H1 (cell line): ENCODE data around the gene HTR3C. TPM values are rescaled to one million over a fixed set of nuclear protein-coding genes. Genes with fewer than 3 reads are reported as not detected.
A peak's percentile ranks its signal among the peaks of the same experiment; 100 is the strongest.

Experiments
- CTCF ChIA-PET: fragments of 300-600 bp; sonication (Branson Sonifier 250); formaldehyde crosslinking; loops from one replicate; lab custom pipeline; 2021; ENCODE audit not compliant: partially characterized antibody; lab: Charles Lee
- POLR2A ChIA-PET: fragments of 300-600 bp; sonication (Branson Sonifier 250); formaldehyde crosslinking; loops from one replicate; lab custom pipeline; 2021; ENCODE audit warnings: inconsistent platforms; ENCODE audit not compliant: partially characterized antibody; lab: Charles Lee
- DNase-seq, 2 experiments: peaks; one replicate each; pipeline versions ENCODE4 v3.0.0 to v3.0.0-alpha.2; 2010 to 2022; ENCODE audit warnings: low spot score in 2 of 2, low read depth in 1 of 2, mixed read lengths in 1 of 2
- FAIRE-seq: peaks from 2 replicates; lab custom pipeline; 2011; peaks lifted over from hg19 to GRCh38; lab: Jason Lieb, UNC
- H2AFZ ChIP-seq: 2 replicates; pipeline ENCODE4 v1.8.1; 2012; ENCODE audit warnings: low read length, inconsistent platforms
- H2AK5ac ChIP-seq: 2 replicates; pipeline ENCODE4 v1.6.1; 2013; ENCODE audit warnings: low read depth, low read length
- H2BK120ac ChIP-seq: replicated peaks from 2 replicates; pipeline ENCODE3; 2013; ENCODE audit warnings: low read depth, low read length, inconsistent platforms
- H2BK12ac ChIP-seq: 2 replicates; pipeline ENCODE4 v1.6.1; 2013; ENCODE audit warnings: low read depth, low read length
- H2BK15ac ChIP-seq: 2 replicates; pipeline ENCODE4 v1.6.1; 2013; ENCODE audit warnings: low read length
- H2BK20ac ChIP-seq: 2 replicates; pipeline ENCODE4 v1.6.1; 2013; ENCODE audit warnings: low read length
- H2BK5ac ChIP-seq: 2 replicates; pipeline ENCODE4 v1.6.1; 2013; ENCODE audit warnings: low read depth, low read length
- H3K14ac ChIP-seq: 2 replicates; pipeline ENCODE4 v1.6.1; 2013; ENCODE audit warnings: inconsistent platforms; ENCODE audit not compliant: insufficient read length
- H3K18ac ChIP-seq: 2 replicates; pipeline ENCODE4 v1.6.1; 2013; ENCODE audit warnings: low read length; ENCODE audit errors: extremely low read depth
- H3K23ac ChIP-seq: 2 replicates; pipeline ENCODE4 v1.6.1; 2013; ENCODE audit warnings: inconsistent platforms; ENCODE audit not compliant: insufficient read length
- H3K23me2 ChIP-seq: 2 replicates; pipeline ENCODE4 v1.6.1; 2013; ENCODE audit warnings: low read depth, low read length
- H3K27ac ChIP-seq: 2 replicates; pipeline ENCODE4 v1.6.1; 2011; ENCODE audit warnings: low read depth, low read length, inconsistent platforms
- H3K27me3 ChIP-seq, 4 experiments: replicated peaks in 1 of 4; 1 replicate in 1 of 4; 2 replicates in 3 of 4; pipeline versions ENCODE4 v1.6.1 to v1.8.1; 2011 to 2013; ENCODE audit warnings: low read length in 3 of 4, mild to moderate bottlenecking in 3 of 4, inconsistent platforms in 2 of 4, mixed read lengths in 2 of 4, moderate library complexity in 1 of 4; ENCODE audit not compliant: control insufficient read depth in 3 of 4, insufficient read depth in 3 of 4; ENCODE audit errors: extremely low read depth in 1 of 4
- H3K36me3 ChIP-seq, 4 experiments: 2 replicates each; pipeline versions ENCODE4 v1.6.1 to v1.8.1; 2011 to 2013; ENCODE audit warnings: mild to moderate bottlenecking in 4 of 4, low read length in 3 of 4, moderate library complexity in 2 of 4, control low read depth in 1 of 4, inconsistent platforms in 1 of 4; ENCODE audit not compliant: insufficient read depth in 4 of 4, control insufficient read depth in 2 of 4
- H3K4ac ChIP-seq: replicated peaks from 2 replicates; pipeline ENCODE3; 2013; ENCODE audit warnings: low read length, low read depth, mixed read lengths, inconsistent platforms; ENCODE audit not compliant: insufficient read length
- H3K4me1 ChIP-seq, 4 experiments: replicated peaks in 1 of 4; 1 replicate in 1 of 4; 2 replicates in 3 of 4; pipeline versions ENCODE4 v1.6.1 to v1.8.1; 2011 to 2013; ENCODE audit warnings: low read length in 3 of 4, inconsistent platforms in 2 of 4, mixed read lengths in 1 of 4; ENCODE audit not compliant: insufficient read depth in 4 of 4, control insufficient read depth in 3 of 4
- H3K4me2 ChIP-seq, 2 experiments: 2 replicates each; pipeline versions ENCODE4 v1.6.1 to v1.8.1; 2011 to 2013; ENCODE audit warnings: low read depth in 2 of 2, low read length in 2 of 2, control low read depth in 1 of 2, inconsistent platforms in 1 of 2, mild to moderate bottlenecking in 1 of 2; ENCODE audit not compliant: insufficient read depth in 1 of 2
- H3K4me3 ChIP-seq, 4 experiments: fragments of 200-600, 300-600 bp in 1 of 4; sonication (generic), shearing (Covaris generic), sonication (Bioruptor Twin) in 1 of 4; 2 replicates each; pipeline versions ENCODE4 v1.5.1 to v1.8.1; 2011 to 2016; ENCODE audit warnings: low read length in 4 of 4, low read depth in 3 of 4, control low read depth in 2 of 4, inconsistent platforms in 2 of 4, mild to moderate bottlenecking in 2 of 4, mixed read lengths in 1 of 4, moderate library complexity in 1 of 4; ENCODE audit not compliant: insufficient read depth in 2 of 4; ENCODE audit errors: extremely low read depth in 1 of 4
- H3K56ac ChIP-seq: replicated peaks from 2 replicates; pipeline ENCODE3; 2013; ENCODE audit warnings: low read depth, mild to moderate bottlenecking, mixed read lengths, low read length, inconsistent platforms; ENCODE audit not compliant: insufficient read length
- H3K79me1 ChIP-seq: 2 replicates; pipeline ENCODE4 v1.6.1; 2013; ENCODE audit warnings: low read depth, low read length, control low read depth
- H3K79me2 ChIP-seq, 2 experiments: 2 replicates each; pipeline versions ENCODE4 v1.6.1 to v1.8.1; 2012 to 2013; ENCODE audit warnings: low read length in 2 of 2, mild to moderate bottlenecking in 2 of 2, inconsistent platforms in 1 of 2; ENCODE audit not compliant: insufficient read depth in 2 of 2, control insufficient read depth in 1 of 2
- H3K9ac ChIP-seq, 4 experiments: replicated peaks in 1 of 4; 1 replicate in 1 of 4; 2 replicates in 3 of 4; pipeline versions ENCODE4 v1.6.1 to v1.8.1; 2011 to 2013; ENCODE audit warnings: low read depth in 3 of 4, low read length in 3 of 4, control low read depth in 2 of 4, mild to moderate bottlenecking in 2 of 4, moderate library complexity in 2 of 4, inconsistent platforms in 1 of 4; ENCODE audit errors: extremely low read depth in 1 of 4
- H3K9me3 ChIP-seq, 2 experiments: 2 replicates each; pipeline versions ENCODE4 v1.6.1 to v1.8.1; 2012 to 2013; ENCODE audit warnings: mild to moderate bottlenecking in 2 of 2, moderate library complexity in 2 of 2, control low read depth in 1 of 2, inconsistent platforms in 1 of 2, low read depth in 1 of 2, low read length in 1 of 2, mixed read lengths in 1 of 2; ENCODE audit not compliant: insufficient read depth in 2 of 2
- H4K20me1 ChIP-seq, 2 experiments: replicated peaks in 1 of 2; 2 replicates each; pipeline versions ENCODE3 to v1.8.1; 2011 to 2013; ENCODE audit warnings: inconsistent platforms in 2 of 2, low read length in 2 of 2, mild to moderate bottlenecking in 1 of 2; ENCODE audit not compliant: insufficient read depth in 2 of 2, control insufficient read depth in 1 of 2
- H4K5ac ChIP-seq: 2 replicates; pipeline ENCODE4 v1.6.1; 2013; ENCODE audit warnings: low read length, low read depth, mixed read lengths, inconsistent platforms; ENCODE audit not compliant: insufficient read length
- H4K8ac ChIP-seq: 2 replicates; pipeline ENCODE4 v1.8.0; 2013; ENCODE audit warnings: mild to moderate bottlenecking, moderate library complexity, low read length, inconsistent platforms; ENCODE audit not compliant: insufficient read depth; ENCODE audit errors: extremely low read depth
- H4K91ac ChIP-seq: replicated peaks from 2 replicates; pipeline ENCODE3; 2013; ENCODE audit warnings: low read length, mixed read lengths, inconsistent platforms; ENCODE audit not compliant: insufficient read length
- CTCF ChIP-seq, 3 experiments: IDR thresholded peaks; 1 replicate in 2 of 3; 2 replicates in 1 of 3; pipeline versions ENCODE4 v1.5.1 to v1.6.1; 2011; ENCODE audit warnings: low read length in 3 of 3, mild to moderate bottlenecking in 3 of 3, inconsistent platforms in 2 of 3, low read depth in 1 of 3, moderate library complexity in 1 of 3; ENCODE audit not compliant: insufficient read depth in 1 of 3; ENCODE audit errors: control extremely low read depth in 1 of 3
- POLR2A ChIP-seq, 2 experiments: IDR thresholded peaks; 1 replicate in 1 of 2; 2 replicates in 1 of 2; pipeline ENCODE4 v1.6.1; 2011; ENCODE audit warnings: low read depth in 2 of 2, low read length in 2 of 2, mild to moderate bottlenecking in 2 of 2; ENCODE audit errors: control extremely low read depth in 1 of 2
- RAD21 ChIP-seq, 2 experiments: IDR thresholded peaks in 1 of 2; conservative IDR thresholded peaks in 1 of 2; 2 replicates each; pipeline ENCODE4 v1.6.1; 2011; ENCODE audit warnings: low read depth in 2 of 2, low read length in 2 of 2, improper control_type of control experiment in 1 of 2, inconsistent platforms in 1 of 2, mild to moderate bottlenecking in 1 of 2, moderate library complexity in 1 of 2
- WGBS, 2 experiments: shearing (Covaris generic) in 1 of 2; methylation state at CpG; one replicate each; pipeline versions ENCODE4 v1.1.6 to v1.1.7; 2013 to 2015; ENCODE audit warnings: low lambda C conversion rate in 2 of 2, mixed read lengths in 2 of 2, inconsistent platforms in 1 of 2, low coverage in 1 of 2, missing lambda C conversion rate in 1 of 2; ENCODE audit not compliant: insufficient replicate concordance in 2 of 2, insufficient coverage in 1 of 2, insufficient read length in 1 of 2; ENCODE audit errors: extremely low coverage in 1 of 2, missing lambda C conversion rate in 1 of 2; 5-methylcytosine and 5-hydroxymethylcytosine counted together
- polyA plus RNA-seq, 7 experiments: library from polyadenylated mRNA; depleted of rRNA in 3 of 7; stranded (reverse) in 5 of 7; unstranded in 2 of 7; fragments of >200 nt in 5 of 7; fragments of 200-250 nt in 2 of 7; gene quantifications; 1 replicate in 5 of 7; 2 replicates in 1 of 7; 4 replicates in 1 of 7; pipeline versions ENCODE4 v1.2.1 to v1.2.3, GENCODE V29; 2011 to 2013; ENCODE audit warnings: missing spikeins in 2 of 7, mixed read lengths in 2 of 7
- total RNA-seq: library from RNA; stranded (reverse); fragmentation: NEBNext Ultra II Directional; extraction: Animal tissue kit (Norgen Biotek cat#: 25700); gene quantifications from 2 replicates; pipeline ENCODE4 v1.2.1, GENCODE V29; 2021

Gene HTR3C
- total and polyA plus RNA-seq, 2 of the 8 experiments (the other 6 are each of a cell fraction or from before 2014, with no cell fraction given): 0.03 TPM; not detected in 1

GRCh38 chr3:184037816-184038215 is 15.0 kb upstream of the HTR3C start:
- Histone ChIP-seq H2BK20ac (no peak overlapping the region), H3K79me2 (no peaks in the 10 kb centered on the region), H2BK12ac (no peak overlapping the region), H4K8ac (no peak overlapping the region), H3K9ac (no peak overlapping the region), H3K23ac (no peak overlapping the region), H3K27ac (no peak overlapping the region), H2BK5ac (no peak overlapping the region), H2AFZ (no peak overlapping the region), H3K14ac (no peak overlapping the region), H3K36me3 (no peaks in the 10 kb centered on the region), H3K4ac (no peak overlapping the region), H3K79me1 (no peaks in the 10 kb centered on the region), H3K4me3 (no peak overlapping the region), H4K91ac (no peak overlapping the region), H3K4me2 (no peak overlapping the region), H4K20me1 (no peaks in the 10 kb centered on the region), H2AK5ac (no peak overlapping the region), H3K56ac (no peak overlapping the region), H3K18ac (no peak overlapping the region), H4K5ac (no peak overlapping the region), H3K9me3 (no peaks in the 10 kb centered on the region), H3K27me3 (no peaks in the 10 kb centered on the region), H2BK15ac (no peak overlapping the region), H3K4me1 (no peaks in the 10 kb centered on the region), H3K23me2 (no peaks in the 10 kb centered on the region), H2BK120ac (no peak overlapping the region)
- TF ChIP-seq POLR2A (IDR thresholded peaks at IDR 0.05; ENCODE audit: control extremely low read depth in 1 of 2, low read depth in 2 of 2, low read length in 2 of 2) (no peak), RAD21 (IDR thresholded peaks at IDR 0.05 in 1 of 2, conservative IDR thresholded peaks at IDR 0.05 in 1 of 2; ENCODE audit: low read depth in 2 of 2, low read length in 2 of 2) (0 out of 4 replicates have a peak, but pooled peaks of 1 of the 2 experiments have one; percentile 21), CTCF (IDR thresholded peaks at IDR 0.05; ENCODE audit: control extremely low read depth in 1 of 3, insufficient read depth in 1 of 3, low read depth in 1 of 3, low read length in 3 of 3) (peak in 1 of 3 experiments; percentile 23; a peak in 1 of 4 replicates)
- ChIA-PET POLR2A (no interaction called here), CTCF (no interaction called here)
- no peak for FAIRE-seq
- WGBS, 2 experiments: 68% methylated on average over 7 of the region's 7 CpGs; no CpG with 5 or more reads in 1 of the 2 experiments
- no peak for DNase-seq
